ENCODE data around the gene CENPO. TPM values are rescaled to one million over a fixed set of nuclear protein-coding genes. Genes with fewer than 3 reads are reported as not detected.
"Not testable (repeated sequence)": the region's sequence is repeated elsewhere in the genome, so short reads cannot be mapped to it uniquely, and the experiment has no call there.

CENPO gene
- total RNA-seq, 2 experiments from 2014 or later: 48.0 to 52.2 TPM

DNA sequence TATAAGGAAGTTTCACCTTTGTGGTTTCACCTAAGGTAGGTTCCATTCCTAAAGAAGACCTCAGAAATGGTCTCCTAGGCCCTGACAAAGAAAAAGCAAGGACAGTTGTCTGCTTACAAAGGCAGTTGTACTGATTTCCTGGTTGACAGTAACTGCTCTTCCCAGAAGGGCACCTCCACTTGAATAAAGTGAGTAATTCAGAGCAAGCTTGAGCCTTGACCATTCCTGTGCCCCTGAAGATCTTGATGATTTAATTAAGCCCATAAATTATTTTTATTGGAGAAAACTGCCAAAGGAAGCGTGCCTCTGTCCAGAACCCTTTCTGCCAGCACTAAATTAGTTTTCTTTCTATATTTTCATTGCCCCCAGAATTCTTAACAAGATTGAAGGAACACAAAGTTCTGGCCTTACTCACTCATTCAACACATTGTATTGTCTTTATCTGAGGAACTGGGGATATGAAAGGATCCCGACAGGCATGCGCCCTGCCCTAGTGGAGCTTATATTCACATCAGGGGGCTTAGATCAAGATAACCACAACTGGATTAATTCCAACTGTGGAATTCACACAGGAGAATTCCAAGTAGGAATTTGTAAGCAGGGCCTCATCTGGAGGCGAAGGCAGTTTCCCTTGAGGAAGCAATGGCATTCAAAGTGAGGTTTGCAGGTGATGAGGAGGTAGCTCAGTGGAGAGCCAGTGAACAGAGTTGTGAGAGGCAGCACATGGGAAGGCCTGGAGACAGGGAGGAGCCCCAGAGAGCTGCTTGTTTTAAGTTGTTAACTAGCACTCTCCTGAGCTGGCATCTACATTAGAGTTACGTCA is 21.2 kb upstream of the CENPO start:
- Mint-ChIP-seq H3K9me3 (no peaks in the 10 kb centered on the region), H3K27me3 (no peaks in the 10 kb centered on the region), H3K4me1 (no peaks in the 10 kb centered on the region), H3K36me3 (peaks cover 9% of the 10 kb centered on the region), H3K27ac (no peak overlapping the region), H3K4me3 (no peak overlapping the region)
- DNase-seq: no peak

DNA sequence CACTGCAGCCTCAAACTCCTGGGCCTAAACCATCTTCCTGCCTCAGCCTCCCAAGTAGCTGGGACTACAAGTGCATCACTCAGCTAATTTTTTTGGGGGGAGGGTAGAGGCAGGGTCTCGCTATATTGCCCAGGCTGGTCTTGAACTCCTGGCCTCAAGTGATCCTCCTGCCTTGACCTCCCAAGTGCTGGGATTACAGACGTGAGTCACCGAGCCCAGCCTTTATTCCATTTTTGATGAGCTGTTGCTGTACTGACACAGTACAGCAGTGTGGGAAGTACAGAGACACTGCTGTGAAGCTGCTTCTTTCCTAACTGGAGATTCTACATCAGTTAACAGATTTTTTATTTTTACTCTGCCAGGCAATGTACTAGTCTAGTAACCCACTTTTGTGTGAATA is 18.9 kb upstream of the CENPO start:
- H3K36me3 Mint-ChIP-seq: peaks cover 5% of the 10 kb centered on the region
- H3K4me1 Mint-ChIP-seq: no peaks in the 10 kb centered on the region
- no peak for DNase-seq

DNA sequence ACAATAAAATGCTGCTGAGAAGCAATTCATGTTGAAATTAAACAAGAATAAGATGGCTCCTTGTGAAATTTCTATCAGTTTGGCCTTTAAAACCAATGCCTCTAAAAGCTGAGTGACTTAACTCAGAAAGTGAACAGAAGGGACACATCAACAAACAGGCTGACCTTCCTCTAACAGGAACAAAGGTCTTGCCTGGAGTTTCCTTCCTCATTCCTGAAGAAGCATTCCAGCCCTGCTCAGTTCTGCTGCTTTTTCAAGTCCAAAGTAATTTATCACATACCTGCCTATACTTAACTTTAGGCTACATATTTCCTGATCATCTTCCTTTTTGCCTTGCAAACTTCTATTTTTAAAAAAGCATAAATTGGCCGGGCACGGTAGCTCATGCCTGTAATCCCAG is 14.1 kb upstream of the CENPO start:
- DNase-seq: no peak
- H3K27ac Mint-ChIP-seq: no peak overlapping the region
- no peaks in the 10 kb centered on the region for H3K9me3 Mint-ChIP-seq
- no peaks in the 10 kb centered on the region for H3K36me3 Mint-ChIP-seq
- H3K4me3 Mint-ChIP-seq: no peak overlapping the region
- peaks cover 3% of the 10 kb centered on the region for H3K27me3 Mint-ChIP-seq
- no peaks in the 10 kb centered on the region for H3K4me1 Mint-ChIP-seq

More for the DNA sequence above, 18.9 kb upstream of the CENPO start:
- Mint-ChIP-seq H3K27me3 (no peaks in the 10 kb centered on the region), H3K27ac (no peak overlapping the region), H3K4me3 (no peak overlapping the region), H3K9me3 (no peaks in the 10 kb centered on the region)

DNA sequence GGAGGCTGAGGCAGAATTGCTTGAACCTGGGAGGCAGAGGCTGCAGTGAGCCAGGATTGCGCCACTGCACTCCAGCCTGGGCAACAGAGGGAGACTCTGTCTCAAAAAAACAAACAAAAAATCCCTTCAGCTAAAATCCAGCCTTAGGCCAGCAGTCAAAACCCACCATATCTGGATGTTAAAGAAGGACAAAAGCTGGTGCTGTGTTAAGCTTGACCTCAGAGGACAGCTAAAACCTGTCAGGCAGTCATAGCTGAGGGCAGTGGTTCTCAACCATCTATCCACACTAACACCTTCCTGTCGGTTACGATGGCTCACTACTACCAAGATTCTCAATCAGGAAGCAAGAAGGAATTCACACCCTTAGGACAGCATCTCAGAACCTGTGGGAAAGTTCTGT is 9.6 kb upstream of the CENPO start:
- no peaks in the 10 kb centered on the region for H3K9me3 Mint-ChIP-seq
- no peak for DNase-seq
- H3K27ac Mint-ChIP-seq: no peak overlapping the region
- peaks cover 3% of the 10 kb centered on the region for H3K27me3 Mint-ChIP-seq
- H3K4me1 Mint-ChIP-seq: no peaks in the 10 kb centered on the region
- no peaks in the 10 kb centered on the region for H3K36me3 Mint-ChIP-seq
- no peak overlapping the region for H3K4me3 Mint-ChIP-seq

DNA sequence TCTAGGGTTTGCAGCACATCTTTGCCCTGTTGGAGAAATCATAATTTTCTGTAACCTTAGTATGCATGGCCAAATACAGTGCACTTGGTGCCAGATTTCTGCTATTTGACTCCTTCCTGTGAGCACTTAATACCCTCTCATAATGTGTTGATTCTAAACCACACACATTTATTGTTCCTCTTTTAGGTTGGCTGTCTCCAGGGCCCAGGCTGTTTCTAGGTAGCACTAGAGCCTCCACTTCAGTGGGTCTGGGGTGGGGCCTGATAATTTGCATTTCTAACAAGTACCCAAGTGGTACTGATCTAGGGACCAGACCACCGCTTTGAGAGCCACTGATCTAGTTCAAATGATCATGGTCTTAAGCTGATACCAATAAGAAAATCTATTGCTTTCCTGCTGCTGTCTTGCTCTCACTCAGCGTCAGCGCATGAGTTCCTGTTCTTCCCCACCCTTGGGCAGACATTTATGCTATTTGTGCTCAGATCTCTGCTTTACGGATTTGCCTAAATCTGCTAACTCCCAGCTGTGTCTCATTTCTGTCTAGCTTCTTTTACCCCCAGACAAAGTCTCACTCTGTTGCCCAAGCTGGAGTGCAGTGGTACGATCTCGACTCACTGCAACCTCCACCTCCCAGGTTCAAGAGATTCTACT is 7.4 kb upstream of the CENPO start:
- no peaks in the 10 kb centered on the region for H3K9me3 Mint-ChIP-seq
- peaks cover 7% of the 10 kb centered on the region for H3K36me3 Mint-ChIP-seq
- peaks cover 3% of the 10 kb centered on the region for H3K27me3 Mint-ChIP-seq

DNA sequence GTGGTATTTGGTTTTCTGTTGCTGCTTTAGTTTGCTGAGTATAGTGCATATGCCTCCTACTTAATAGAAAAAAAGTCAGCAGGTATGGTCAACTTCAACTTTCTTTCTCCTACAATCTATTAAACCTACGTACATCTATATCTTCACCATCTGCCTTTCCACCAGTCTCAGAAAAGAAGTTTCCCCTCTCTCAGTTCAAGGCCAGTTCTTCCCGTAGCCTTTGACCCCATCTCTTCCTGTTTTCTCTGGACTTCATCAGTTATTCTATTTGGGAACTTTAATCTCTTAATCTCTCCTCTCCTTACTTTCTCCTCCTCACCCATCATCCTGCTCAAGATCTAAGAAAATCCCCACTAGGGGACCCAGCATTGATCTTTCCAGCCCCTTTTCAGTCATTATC is 5.7 kb upstream of the CENPO start:
- Mint-ChIP-seq H3K9me3 (no peaks in the 10 kb centered on the region), H3K4me1 (peaks cover 7% of the 10 kb centered on the region), H3K27ac (no peak overlapping the region), H3K36me3 (peaks cover 7% of the 10 kb centered on the region), H3K4me3 (no peak overlapping the region), H3K27me3 (no peaks in the 10 kb centered on the region)
- no peak for DNase-seq

More for the DNA sequence above, 7.4 kb upstream of the CENPO start:
- Mint-ChIP-seq H3K4me3 (no peak overlapping the region), H3K27ac (no peak overlapping the region), H3K4me1 (no peaks in the 10 kb centered on the region)
- no peak for DNase-seq

DNA sequence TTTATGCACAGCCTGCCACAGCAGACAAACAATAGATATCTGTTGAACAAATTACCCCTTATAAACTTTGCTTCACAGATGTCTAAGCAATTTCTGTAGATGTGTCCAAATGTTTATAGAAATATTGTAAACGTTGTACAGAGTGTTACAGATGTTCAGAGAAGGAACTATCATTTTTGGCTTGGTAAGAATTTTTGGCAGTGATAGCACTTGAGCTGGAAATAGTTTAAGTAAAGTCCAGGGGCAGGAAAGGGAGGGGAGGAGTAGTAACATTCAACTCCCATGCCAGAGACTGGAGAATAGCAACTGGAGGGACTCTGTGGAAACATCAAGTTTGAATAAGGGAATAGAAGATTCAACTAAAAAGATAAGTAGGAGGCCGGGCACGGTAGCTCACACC is 4.4 kb upstream of the CENPO start:
- H3K9me3 Mint-ChIP-seq: no peaks in the 10 kb centered on the region
- H3K4me1 Mint-ChIP-seq: peaks cover 7% of the 10 kb centered on the region
- H3K27ac Mint-ChIP-seq: no peak overlapping the region
- H3K27me3 Mint-ChIP-seq: no peaks in the 10 kb centered on the region
- DNase-seq: no peak
- H3K36me3 Mint-ChIP-seq: peaks cover 8% of the 10 kb centered on the region
- H3K4me3 Mint-ChIP-seq: no peak overlapping the region

DNA sequence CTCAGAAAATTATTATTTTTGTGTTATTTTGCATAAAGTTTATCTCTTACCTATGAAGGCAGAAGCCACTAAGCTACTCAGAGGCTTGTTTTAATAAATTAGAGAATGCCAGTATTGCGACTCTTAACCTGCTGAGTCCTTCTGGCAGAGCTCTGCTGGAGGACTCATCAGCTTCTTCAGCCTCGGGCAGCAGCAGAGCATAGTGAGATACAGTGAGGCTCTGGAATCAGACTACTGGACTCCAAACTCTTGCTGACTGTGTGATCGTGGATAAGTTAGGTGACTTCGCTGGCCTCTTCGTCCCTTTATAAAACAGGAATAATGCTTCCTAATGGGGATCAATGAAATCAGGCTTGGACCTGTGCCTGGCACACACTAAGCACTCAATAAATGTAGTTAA is 1.8 kb upstream of the CENPO start:
- H3K4me1 Mint-ChIP-seq: peaks cover 17% of the 10 kb centered on the region
- no peak for DNase-seq
- H3K27me3 Mint-ChIP-seq: no peaks in the 10 kb centered on the region
- no peak overlapping the region for H3K27ac Mint-ChIP-seq
- no peaks in the 10 kb centered on the region for H3K9me3 Mint-ChIP-seq
- no peak overlapping the region for H3K4me3 Mint-ChIP-seq
- peaks cover 29% of the 10 kb centered on the region for H3K36me3 Mint-ChIP-seq

DNA sequence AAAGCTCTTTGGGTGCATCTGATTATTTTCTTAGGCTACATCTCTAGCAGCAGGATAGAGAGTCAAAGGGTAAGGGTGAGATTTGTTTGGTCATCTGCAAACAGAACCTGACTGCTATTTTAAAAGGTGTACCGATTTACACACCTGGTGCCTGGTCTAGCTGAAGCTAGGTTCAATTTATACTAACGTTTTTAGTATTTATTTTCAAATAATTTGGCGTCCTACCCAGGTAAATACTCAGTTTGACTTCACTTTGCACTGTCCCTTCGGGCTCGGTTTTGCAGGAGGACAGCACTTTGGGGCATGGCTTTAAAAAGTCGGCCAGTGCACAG is 717 bp upstream of the CENPO start:
- Mint-ChIP-seq H3K4me3 (peak overlapping the region; percentile 96), H3K36me3 (peaks cover 39% of the 10 kb centered on the region), H3K9me3 (no peaks in the 10 kb centered on the region), H3K27me3 (no peaks in the 10 kb centered on the region), H3K27ac (peak overlapping the region; percentile 99), H3K4me1 (peaks cover 27% of the 10 kb centered on the region)
- DNase-seq: no peak

DNA sequence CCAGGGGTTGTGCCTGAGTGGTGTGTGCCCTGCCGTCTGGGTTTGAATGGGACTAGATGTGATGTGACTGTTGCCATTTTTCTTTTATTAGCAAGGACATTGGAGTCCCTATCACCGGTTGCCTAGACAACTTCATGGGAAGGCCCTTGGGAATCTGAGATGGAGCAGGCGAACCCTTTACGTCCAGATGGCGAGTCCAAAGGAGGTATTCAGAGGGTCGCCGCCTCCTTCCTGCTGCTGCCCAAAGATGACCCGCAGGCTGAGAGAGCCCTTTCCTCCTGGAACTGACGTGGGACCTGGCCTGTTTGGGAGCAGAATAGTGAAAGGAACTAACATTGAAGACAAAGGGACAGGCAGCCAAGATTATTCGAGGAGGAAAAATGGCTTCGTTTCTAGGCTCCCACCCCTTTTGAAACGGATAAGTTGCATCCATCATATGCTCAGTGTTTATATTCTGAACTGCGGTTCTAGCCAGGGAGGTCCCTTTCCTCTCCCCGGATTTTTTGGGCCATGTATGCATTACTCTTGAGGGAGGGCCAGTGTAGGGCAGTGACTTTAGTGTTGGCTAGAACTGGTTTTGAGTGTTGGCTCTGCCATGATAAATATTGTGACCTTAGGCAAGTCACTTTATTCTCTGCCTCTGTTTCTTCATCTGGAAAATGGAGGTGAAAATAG is 673 bp downstream of the CENPO start:
- H3K36me3 Mint-ChIP-seq: peaks cover 51% of the 10 kb centered on the region
- peak overlapping the region; percentile 96 for H3K4me3 Mint-ChIP-seq
- no peak for DNase-seq
- H3K27ac Mint-ChIP-seq: peak overlapping the region; percentile 99
- peaks cover 29% of the 10 kb centered on the region for H3K4me1 Mint-ChIP-seq
- H3K9me3 Mint-ChIP-seq: no peaks in the 10 kb centered on the region
- no peaks in the 10 kb centered on the region for H3K27me3 Mint-ChIP-seq

DNA sequence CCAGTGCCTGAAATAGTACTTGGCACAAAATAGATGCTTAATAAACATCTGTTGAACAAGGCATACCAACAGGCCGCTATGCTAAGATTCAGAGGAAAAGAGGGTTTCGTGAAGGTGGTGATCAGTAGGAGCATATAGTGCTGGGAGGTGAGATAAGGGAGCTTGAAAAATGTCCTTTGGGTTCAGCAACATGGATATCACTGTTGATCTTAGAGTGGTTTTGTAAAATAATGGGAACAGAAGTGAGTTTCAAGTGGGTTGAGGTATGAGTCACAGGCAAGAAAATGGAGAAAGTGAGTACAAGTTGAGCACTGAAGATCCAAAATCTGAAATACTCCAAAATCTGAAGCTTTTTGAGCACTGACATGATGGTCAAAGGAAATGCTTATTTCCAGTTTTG is 4.4 kb downstream of the CENPO start:
- H3K9me3 Mint-ChIP-seq: peaks cover 4% of the 10 kb centered on the region
- no peak overlapping the region for H3K4me3 Mint-ChIP-seq
- H3K4me1 Mint-ChIP-seq: peaks cover 22% of the 10 kb centered on the region
- no peak for DNase-seq
- H3K27ac Mint-ChIP-seq: no peak overlapping the region
- peaks cover 73% of the 10 kb centered on the region for H3K36me3 Mint-ChIP-seq
- no peaks in the 10 kb centered on the region for H3K27me3 Mint-ChIP-seq

DNA sequence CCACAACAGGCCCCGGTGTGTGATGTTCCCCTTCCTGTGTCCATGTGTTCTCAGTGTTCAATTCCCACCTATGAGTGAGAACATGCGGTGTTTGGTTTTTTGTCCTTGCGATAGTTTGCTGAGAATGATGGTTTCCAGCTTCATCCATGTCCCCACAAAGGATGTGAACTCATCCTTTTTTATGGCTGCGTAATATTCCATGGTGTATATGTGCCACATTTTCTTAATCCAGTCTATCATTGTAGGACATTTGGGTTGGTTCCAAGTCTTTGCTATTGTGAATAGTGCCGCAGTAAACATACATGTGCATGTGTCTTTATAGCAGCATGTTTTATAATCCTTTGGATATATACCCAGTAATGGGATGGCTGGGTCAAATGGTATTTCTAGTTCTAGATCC is 7.3 kb downstream of the CENPO start:
- DNase-seq, H3K27ac Mint-ChIP-seq, H3K4me3 Mint-ChIP-seq, H3K9me3 Mint-ChIP-seq, H3K27me3 Mint-ChIP-seq: not testable (repeated sequence)
- Mint-ChIP-seq H3K36me3 (peaks cover 84% of the 10 kb centered on the region), H3K4me1 (peaks cover 17% of the 10 kb centered on the region)

DNA sequence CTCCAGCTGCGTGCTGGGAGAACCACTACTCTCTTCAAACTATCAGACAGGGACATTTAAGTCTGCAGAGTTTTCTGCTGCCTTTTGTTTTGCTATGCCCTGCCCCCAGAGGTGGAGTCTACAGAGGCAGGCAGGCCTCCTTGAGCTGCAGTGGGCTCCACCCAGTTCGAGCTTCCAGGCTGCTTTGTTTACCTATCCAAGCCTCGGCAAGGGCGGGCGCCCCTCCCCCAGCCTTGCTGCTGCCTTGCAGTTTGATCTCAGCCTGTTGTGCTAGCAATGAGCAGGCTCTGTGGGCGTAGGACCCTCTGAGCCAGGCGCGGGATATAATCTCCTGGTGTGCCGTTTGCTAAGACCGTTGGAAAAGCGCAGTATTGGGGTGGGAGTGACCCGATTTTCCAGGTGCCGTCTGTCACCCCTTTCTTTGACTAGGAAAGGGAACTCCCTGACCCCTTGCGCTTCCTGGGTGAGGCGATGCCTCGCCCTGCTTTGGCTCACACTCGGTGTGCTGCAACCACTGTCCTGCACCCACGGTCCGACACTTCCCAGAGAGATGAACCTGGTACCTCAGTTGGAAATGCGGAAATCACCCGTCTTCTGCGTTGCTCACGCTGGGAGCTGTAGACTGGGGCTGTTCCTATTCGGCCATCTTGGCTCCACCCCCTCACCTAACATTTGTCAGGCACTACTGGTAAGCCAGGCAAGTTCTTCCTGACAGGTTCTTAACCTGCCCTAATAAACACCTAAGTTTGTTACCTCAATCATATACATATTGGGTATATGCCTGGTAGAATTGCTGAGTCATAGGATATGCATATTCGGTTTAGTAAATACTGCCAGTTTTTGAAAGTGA is 12.8 kb downstream of the CENPO start:
- not testable (repeated sequence) for H3K27ac Mint-ChIP-seq, H3K27me3 Mint-ChIP-seq, H3K9me3 Mint-ChIP-seq, H3K4me3 Mint-ChIP-seq, DNase-seq
- Mint-ChIP-seq H3K4me1 (peaks cover 11% of the 10 kb centered on the region), H3K36me3 (peaks cover 53% of the 10 kb centered on the region)

DNA sequence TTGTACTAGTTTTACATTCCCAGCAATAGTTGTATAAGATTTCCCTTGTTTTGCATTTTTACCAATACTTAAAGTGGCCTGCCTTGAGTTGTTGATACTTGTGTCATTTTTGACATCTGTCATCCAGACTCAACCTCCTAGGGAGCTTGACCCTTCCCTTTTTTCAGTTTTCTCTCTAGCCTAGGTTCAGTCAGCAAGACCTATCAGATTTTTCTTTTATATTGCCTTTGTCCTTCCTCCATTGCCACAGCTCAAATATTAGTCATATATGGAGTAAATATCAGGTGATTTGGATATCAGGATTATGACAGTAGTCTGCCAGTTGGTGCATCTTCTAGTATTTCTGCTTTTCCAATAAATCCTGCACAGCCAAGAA is 13.4 kb downstream of the CENPO start:
- DNase-seq: no peak
- H3K4me1 Mint-ChIP-seq: peaks cover 11% of the 10 kb centered on the region
- no peaks in the 10 kb centered on the region for H3K27me3 Mint-ChIP-seq
- peaks cover 8% of the 10 kb centered on the region for H3K9me3 Mint-ChIP-seq
- H3K4me3 Mint-ChIP-seq: no peak overlapping the region
- H3K36me3 Mint-ChIP-seq: peaks cover 48% of the 10 kb centered on the region
- no peak overlapping the region for H3K27ac Mint-ChIP-seq

Data from activated naive CD8-positive, alpha-beta T cell treated with anti-CD3 and anti-CD28 coated beads for 36 hours (primary cell).